Hepatocyte (in vitro differentiated cells): ENCODE results near the gene SHKBP1. TPM values are rescaled to one million over a fixed set of nuclear protein-coding genes. Genes with fewer than 3 reads are reported as not detected.
A peak's percentile ranks its signal among the peaks of the same experiment; 100 is the strongest.

Source experiments
- DNase-seq: peaks from one replicate; pipeline ENCODE4 v3.0.0-alpha.2; 2016; ENCODE audit warnings: low spot score
- H2AFZ ChIP-seq: fragments of 200-600 bp; sonication (generic); 2 replicates; pipeline ENCODE4 v1.6.0; 2016; ENCODE audit warnings: antibody characterized with exemption, mild to moderate bottlenecking
- H3K27ac ChIP-seq: fragments of 200-600 bp; sonication (generic); 2 replicates; pipeline ENCODE4 v1.5.1; 2016; ENCODE audit warnings: mild to moderate bottlenecking
- H3K27me3 ChIP-seq: fragments of 200-600 bp; sonication (generic); 2 replicates; pipeline ENCODE4 v1.6.1; 2016
- H3K36me3 ChIP-seq: fragments of 200-600 bp; sonication (generic); replicated peaks from 2 replicates; pipeline ENCODE4 v1.5.1; 2016; ENCODE audit warnings: low read depth; ENCODE audit not compliant: insufficient read depth
- H3K4me1 ChIP-seq: fragments of 200-600 bp; sonication (generic); 2 replicates; pipeline ENCODE4 v1.5.1; 2016; ENCODE audit warnings: mild to moderate bottlenecking, moderate library complexity; ENCODE audit not compliant: insufficient read depth
- H3K4me2 ChIP-seq: fragments of 200-600 bp; sonication (generic); 2 replicates; pipeline ENCODE4 v1.6.0; 2016
- H3K4me3 ChIP-seq: fragments of 200-600 bp; sonication (generic); 2 replicates; pipeline ENCODE4 v1.5.1; 2016; ENCODE audit warnings: mild to moderate bottlenecking
- H3K79me2 ChIP-seq: fragments of 200-600 bp; sonication (generic); 2 replicates; pipeline ENCODE4 v1.6.0; 2017; ENCODE audit warnings: mild to moderate bottlenecking
- H3K9me2 ChIP-seq: fragments of 200-600 bp; sonication (generic); replicated peaks from 2 replicates; pipeline ENCODE4 v1.6.0; 2017; ENCODE audit warnings: mild to moderate bottlenecking; ENCODE audit not compliant: insufficient read depth
- H3K9me3 ChIP-seq: fragments of 200-600 bp; sonication (generic); 2 replicates; pipeline ENCODE4 v1.5.1; 2016; ENCODE audit warnings: low read depth, mild to moderate bottlenecking
- H4K20me1 ChIP-seq: fragments of 200-600 bp; sonication (generic); 2 replicates; pipeline ENCODE4 v1.6.0; 2016; ENCODE audit warnings: mild to moderate bottlenecking; ENCODE audit not compliant: insufficient read depth, poor library complexity, severe bottlenecking
- CTCF ChIP-seq: fragments of 200-600 bp; sonication (generic); IDR thresholded peaks from 2 replicates; pipeline ENCODE4 v1.5.1; 2016; ENCODE audit warnings: antibody characterized with exemption, mild to moderate bottlenecking; ENCODE audit not compliant: poor library complexity
- EZH2 ChIP-seq: fragments of 200-600 bp; sonication (generic); IDR thresholded peaks from 2 replicates; pipeline ENCODE4 v1.6.1; 2016; ENCODE audit warnings: antibody characterized with exemption, mild to moderate bottlenecking, borderline replicate concordance
- EZH2phosphoT487 ChIP-seq: fragments of 200-600 bp; sonication (generic); IDR thresholded peaks from one replicate; pipeline ENCODE4 v1.6.1; 2018; ENCODE audit warnings: antibody characterized with exemption, mild to moderate bottlenecking, low read depth, moderate library complexity; ENCODE audit not compliant: unreplicated experiment, severe bottlenecking
- WGBS: methylation state at CpG from one replicate; pipeline ENCODE4 v1.1.6; 2016; ENCODE audit warnings: low lambda C conversion rate; ENCODE audit errors: missing lambda C conversion rate; 5-methylcytosine and 5-hydroxymethylcytosine counted together
- polyA plus RNA-seq: library from polyadenylated mRNA; unstranded; fragments of >200 nt; fragmentation: Nextera tagmentation; extraction: Ambion mirVana; gene quantifications from 2 replicates; pipeline ENCODE4 v1.2.1, GENCODE V29; 2016
- total RNA-seq: library from RNA; depleted of rRNA; stranded (reverse); fragments of >200 nt; gene quantifications from 2 replicates; pipeline ENCODE4 v1.2.3, GENCODE V29; 2014

Gene SHKBP1
- total and polyA plus RNA-seq, 2 experiments from 2014 or later: 44.6 to 83.6 TPM

- Histone ChIP-seq H2AFZ (peak overlapping the region; percentile 80), H3K4me3 (peak overlapping the region; percentile 26), H4K20me1 (no peaks in the 10 kb centered on the region), H3K9me3 (no peaks in the 10 kb centered on the region), H3K27me3 (no peaks in the 10 kb centered on the region), H3K4me2 (peak overlapping the region; percentile 88), H3K36me3 (no peaks in the 10 kb centered on the region), H3K4me1 (peaks cover 5% of the 10 kb centered on the region), H3K27ac (no peak overlapping the region), H3K79me2 (no peaks in the 10 kb centered on the region), H3K9me2 (no peaks in the 10 kb centered on the region)
- WGBS: 8% methylated on average over 39 of the region's 54 CpGs
- no peak for TF ChIP-seq EZH2
- TF ChIP-seq CTCF: peak; percentile 97
- DNase-seq: peak; percentile 90
Measured at GRCh38 chr19:40529093-40529954, 47.3 kb upstream of the SHKBP1 start.

GRCh38 chr19:40530091-40530901, 46.4 kb upstream of the SHKBP1 start:
- Histone ChIP-seq H2AFZ (no peak overlapping the region), H3K9me3 (no peaks in the 10 kb centered on the region), H3K4me3 (no peak overlapping the region), H3K4me1 (peaks cover 5% of the 10 kb centered on the region), H3K79me2 (no peaks in the 10 kb centered on the region), H4K20me1 (no peaks in the 10 kb centered on the region), H3K27me3 (no peaks in the 10 kb centered on the region), H3K4me2 (peak overlapping the region; percentile 88), H3K36me3 (no peaks in the 10 kb centered on the region), H3K9me2 (no peaks in the 10 kb centered on the region), H3K27ac (no peak overlapping the region)
- DNase-seq: peak; percentile 66
- TF ChIP-seq EZH2 (no peak), EZH2phosphoT487 (no peak), CTCF (peak; percentile 26)
- 4% methylated on average over 10 of the region's 75 CpGs for WGBS

GRCh38 chr19:40533508-40533907, 43.2 kb upstream of the SHKBP1 start:
- Histone ChIP-seq H3K9me2 (no peaks in the 10 kb centered on the region), H3K9me3 (no peaks in the 10 kb centered on the region), H3K79me2 (no peaks in the 10 kb centered on the region), H3K4me3 (no peak overlapping the region), H3K27ac (no peak overlapping the region), H3K27me3 (no peaks in the 10 kb centered on the region), H3K4me2 (no peak overlapping the region), H3K4me1 (peaks cover 5% of the 10 kb centered on the region), H2AFZ (no peak overlapping the region), H4K20me1 (no peaks in the 10 kb centered on the region), H3K36me3 (no peaks in the 10 kb centered on the region)
- no peak for DNase-seq
- TF ChIP-seq EZH2phosphoT487 (no peak), CTCF (peak; percentile 9)
- WGBS: 71% methylated on average over 2 of the region's 2 CpGs
